Immature natural killer cell (primary cell): ENCODE data around the gene HBM. TPM values are rescaled to one million over a fixed set of nuclear protein-coding genes. Genes with fewer than 3 reads are reported as not detected.

Experiments
- polyA plus RNA-seq, 3 donors: library from polyadenylated mRNA; unstranded; fragments of 300-500 nt; fragmentation: Illumina TruSeq; gene quantifications; one replicate each; pipeline ENCODE4 v1.2.3, GENCODE V29; 2021

Gene HBM
- polyA plus RNA-seq, 3 donors from 2014 or later: 2.5 TPM; not detected in 2

Other genes starting within 250 kb of the HBM start
- gene POLR3K, start 112.4 kb upstream of the HBM start, polyA plus RNA-seq: 10 to 100 TPM; 26.9 to 40.7 (median 34.6) TPM
- gene SNRNP25, start 112.2 kb upstream of the HBM start, polyA plus RNA-seq: 10 to 100 TPM; 22.0 to 51.1 (median 30.7) TPM
- gene RHBDF1, start 93.3 kb upstream of the HBM start, polyA plus RNA-seq: under 1 TPM in 1 of 3 donors, not detected in 2; 0.24 TPM
- gene MPG, start 87.8 kb upstream of the HBM start, polyA plus RNA-seq: 100 to 1,000 TPM in 2 of 3 donors, 10 to 100 TPM in 1; 96.0 to 134 (median 106) TPM
- gene NPRL3, start 27.3 kb upstream of the HBM start, polyA plus RNA-seq: 10 to 100 TPM; 13.3 to 28.6 (median 27.0) TPM
- gene HBZ, start 13.3 kb upstream of the HBM start, polyA plus RNA-seq: not detected
- gene HBA2, start 6.9 kb downstream of the HBM start, polyA plus RNA-seq: 100 to 1,000 TPM; 202 to 797 (median 725) TPM
- gene HBA1, start 10.7 kb downstream of the HBM start, polyA plus RNA-seq: 100 to 1,000 TPM in 2 of 3 donors, 10 to 100 TPM in 1; 70.7 to 207 (median 119) TPM
- 10 to 100 TPM in 1 of 3 donors, 1 to 10 TPM in 2; 4.9 to 10.3 (median 8.9) TPM for gene HBQ1, start 14.5 kb downstream of the HBM start, polyA plus RNA-seq
- gene LUC7L, start 63.5 kb downstream of the HBM start, polyA plus RNA-seq: 10 to 100 TPM in 2 of 3 donors, 1 to 10 TPM in 1; 4.5 to 15.0 (median 10.4) TPM
- gene FAM234A, start 68.8 kb downstream of the HBM start, polyA plus RNA-seq: 10 to 100 TPM; 19.3 to 56.6 (median 24.4) TPM
- not detected for gene RGS11, start 110.0 kb downstream of the HBM start, polyA plus RNA-seq
- not detected for gene ARHGDIG, start 114.6 kb downstream of the HBM start, polyA plus RNA-seq
- gene PDIA2, start 117.2 kb downstream of the HBM start, polyA plus RNA-seq: not detected
- 10 to 100 TPM in 1 of 3 donors, 1 to 10 TPM in 2; 1.9 to 12.5 (median 5.2) TPM for gene AXIN1, start 186.7 kb downstream of the HBM start, polyA plus RNA-seq
- gene MRPL28, start 204.6 kb downstream of the HBM start, polyA plus RNA-seq: 100 to 1,000 TPM in 2 of 3 donors, 10 to 100 TPM in 1; 98.6 to 139 (median 106) TPM
- 10 to 100 TPM; 16.0 to 35.9 (median 23.7) TPM for gene PGAP6, start 216.0 kb downstream of the HBM start, polyA plus RNA-seq
- gene NME4, start 231.2 kb downstream of the HBM start, polyA plus RNA-seq: 10 to 100 TPM; 30.4 to 53.7 (median 36.5) TPM
- gene DECR2, start 235.9 kb downstream of the HBM start, polyA plus RNA-seq: 10 to 100 TPM in 1 of 3 donors, 1 to 10 TPM in 2; 3.6 to 12.9 (median 5.4) TPM